ENCODE measurements around the gene FSTL4. TPM values are rescaled to one million over a fixed set of nuclear protein-coding genes. Genes with fewer than 3 reads are reported as not detected.

FSTL4 gene
- total and polyA plus RNA-seq, 2 of the 13 experiments (the other 11 are each of a cell fraction or from before 2014, with no cell fraction given), result 2.1 to 3.0 TPM

- Histone ChIP-seq H3K27ac (ENCODE audit: extremely low read length, insufficient read depth, low read length) (no peak overlapping the region), H3K4me2 (ENCODE audit: low read depth, low read length) (no peak overlapping the region), H3K4me1 (ENCODE audit: insufficient read depth, low read length) (no peaks in the 10 kb centered on the region), H3K9ac (ENCODE audit: insufficient read depth, low read depth, low read length) (no peak overlapping the region), H3K9me3 (ENCODE audit: low read length) (no peaks in the 10 kb centered on the region), H3K27me3 (ENCODE audit: control insufficient read depth in 1 of 2, insufficient read depth in 2 of 2, low read length in 2 of 2) (peaks cover 0 to 4% of the 10 kb centered on the region in 2 experiments; a peak in 1 of 5 replicates), H3K79me2 (ENCODE audit: insufficient read depth, low read length) (no peaks in the 10 kb centered on the region), H3K4me3 (replicated peaks in 1 of 3; ENCODE audit: insufficient read depth in 1 of 3, low read depth in 2 of 3, low read length in 3 of 3) (no peak overlapping the region), H2AFZ (ENCODE audit: low read length) (no peak overlapping the region), H3K36me3 (replicated peaks in 1 of 2; ENCODE audit: control insufficient read depth in 1 of 2, insufficient read depth in 2 of 2, low read length in 2 of 2) (no peaks in the 10 kb centered on the region), H4K20me1 (ENCODE audit: insufficient read depth, low read length) (no peaks in the 10 kb centered on the region)
- FAIRE-seq (no peak), ATAC-seq (no peak), DNase-seq (ENCODE audit: low spot score) (no peak)
- no peak for TF ChIP-seq PRPF4 (IDR thresholded peaks at IDR 0.05; ENCODE audit: low read depth, low read length, poor library complexity, severe bottlenecking)
- no peak for TF ChIP-seq JDP2 (CRISPR knock-in tag; IDR thresholded peaks at IDR 0.05; ENCODE audit: borderline replicate concordance)
- TF ChIP-seq ZNF530 (CRISPR knock-in tag; IDR thresholded peaks at IDR 0.05; ENCODE audit: low read depth), result no peak
- TF ChIP-seq POLR2AphosphoS5 (IDR thresholded peaks at IDR 0.05; ENCODE audit: low read depth, low read length), result no peak
- no peak for TF ChIP-seq ZNF850 (CRISPR knock-in tag; conservative IDR thresholded peaks at IDR 0.05)
- TF ChIP-seq ZFX (CRISPR knock-in tag; IDR thresholded peaks at IDR 0.05; ENCODE audit: low read depth), result no peak
- no TSS peak for BruUV-seq (replicated peaks)
- WGBS (ENCODE audit: low lambda C conversion rate), result 5% methylated on average over 4 of the region's 4 CpGs
- ChIA-PET CTCF (ENCODE audit: low intra/inter-chr PET ratio, low total read pairs) (no interaction called here), POLR2A (no interaction called here)
- in situ Hi-C loops (cut with HindIII; ENCODE audit: extremely low pct_ligation_motif_present, low pct_unique_long_range_greater_than_20kb) (no loop called here), intact Hi-C loops (cut with micrococcal nuclease; ENCODE audit: unreplicated experiment) (no loop called here)
Observed at GRCh38 chr5:133531594-133531993, 80.7 kb downstream of the FSTL4 start.

DNA sequence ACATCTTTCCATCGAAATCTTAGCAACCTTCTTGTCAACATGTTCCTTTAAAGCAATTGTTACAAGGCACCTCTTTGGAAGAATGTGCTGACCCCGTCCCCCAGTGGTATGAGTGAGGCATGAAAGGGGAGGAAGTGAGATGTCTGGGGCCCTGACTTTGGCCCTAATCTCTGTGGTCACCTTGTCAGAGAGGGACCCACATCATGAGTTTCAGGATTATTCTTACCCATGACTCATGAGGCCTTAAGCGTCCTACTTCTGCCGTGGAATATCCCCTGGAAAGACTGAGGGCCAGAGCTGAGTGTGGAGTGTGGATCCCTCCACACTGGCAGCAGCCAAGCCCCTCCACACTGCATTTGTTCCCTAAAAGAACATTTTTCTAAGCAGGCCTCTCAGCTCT, 81.2 kb downstream of the FSTL4 start:
- DNase-seq (ENCODE audit: low spot score) (no peak), ATAC-seq (no peak), FAIRE-seq (no peak)
- Histone ChIP-seq H3K4me2 (ENCODE audit: low read depth, low read length) (no peak overlapping the region), H3K79me2 (ENCODE audit: insufficient read depth, low read length) (no peaks in the 10 kb centered on the region), H3K9me3 (ENCODE audit: low read length) (no peaks in the 10 kb centered on the region), H3K9ac (ENCODE audit: insufficient read depth, low read depth, low read length) (no peak overlapping the region), H3K4me1 (ENCODE audit: insufficient read depth, low read length) (no peaks in the 10 kb centered on the region), H3K4me3 (replicated peaks in 1 of 3; ENCODE audit: insufficient read depth in 1 of 3, low read depth in 2 of 3, low read length in 3 of 3) (no peak overlapping the region), H3K27me3 (ENCODE audit: control insufficient read depth in 1 of 2, insufficient read depth in 2 of 2, low read length in 2 of 2) (peaks cover 2 to 4% of the 10 kb centered on the region in 2 experiments; a peak in 2 of 5 replicates), H2AFZ (ENCODE audit: low read length) (no peak overlapping the region), H3K36me3 (replicated peaks in 1 of 2; ENCODE audit: control insufficient read depth in 1 of 2, insufficient read depth in 2 of 2, low read length in 2 of 2) (no peaks in the 10 kb centered on the region), H4K20me1 (ENCODE audit: insufficient read depth, low read length) (no peaks in the 10 kb centered on the region), H3K27ac (ENCODE audit: extremely low read length, insufficient read depth, low read length) (no peak overlapping the region)
- CTCF ChIA-PET (ENCODE audit: low intra/inter-chr PET ratio, low total read pairs), result no interaction called here
- intact Hi-C loops (cut with micrococcal nuclease; ENCODE audit: unreplicated experiment) (no loop called here), in situ Hi-C loops (cut with HindIII; ENCODE audit: extremely low pct_ligation_motif_present, low pct_unique_long_range_greater_than_20kb) (no loop called here)
- BruUV-seq (replicated peaks), result no TSS peak
- POLR2A ChIA-PET, result no interaction called here
- TF ChIP-seq ZNF672 (CRISPR knock-in tag; IDR thresholded peaks at IDR 0.05) (no peak), GLI4 (CRISPR knock-in tag; IDR thresholded peaks at IDR 0.05; ENCODE audit: borderline replicate concordance) (no peak), ZNF850 (CRISPR knock-in tag; conservative IDR thresholded peaks at IDR 0.05) (no peak), ZNF558 (CRISPR knock-in tag; IDR thresholded peaks at IDR 0.05; ENCODE audit: borderline replicate concordance) (no peak), TCF12 (IDR thresholded peaks at IDR 0.05) (no peak), TCF12 (CRISPR knock-in tag; IDR thresholded peaks at IDR 0.05) (no peak), ZNF75D (CRISPR knock-in tag; IDR thresholded peaks at IDR 0.05; ENCODE audit: borderline replicate concordance) (no peak)
- TF ChIP-seq, protein P1, sequence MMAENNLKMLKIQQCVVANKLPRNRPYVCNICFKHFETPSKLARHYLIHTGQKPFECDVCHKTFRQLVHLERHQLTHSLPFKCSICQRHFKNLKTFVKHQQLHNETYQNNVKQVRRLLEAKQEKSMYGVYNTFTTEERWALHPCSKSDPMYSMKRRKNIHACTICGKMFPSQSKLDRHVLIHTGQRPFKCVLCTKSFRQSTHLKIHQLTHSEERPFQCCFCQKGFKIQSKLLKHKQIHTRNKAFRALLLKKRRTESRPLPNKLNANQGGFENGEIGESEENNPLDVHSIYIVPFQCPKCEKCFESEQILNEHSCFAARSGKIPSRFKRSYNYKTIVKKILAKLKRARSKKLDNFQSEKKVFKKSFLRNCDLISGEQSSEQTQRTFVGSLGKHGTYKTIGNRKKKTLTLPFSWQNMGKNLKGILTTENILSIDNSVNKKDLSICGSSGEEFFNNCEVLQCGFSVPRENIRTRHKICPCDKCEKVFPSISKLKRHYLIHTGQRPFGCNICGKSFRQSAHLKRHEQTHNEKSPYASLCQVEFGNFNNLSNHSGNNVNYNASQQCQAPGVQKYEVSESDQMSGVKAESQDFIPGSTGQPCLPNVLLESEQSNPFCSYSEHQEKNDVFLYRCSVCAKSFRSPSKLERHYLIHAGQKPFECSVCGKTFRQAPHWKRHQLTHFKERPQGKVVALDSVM (CRISPR knock-in tag; IDR thresholded peaks at IDR 0.05), result no peak
- WGBS (ENCODE audit: low lambda C conversion rate), result 17% methylated on average over 1 of the region's 4 CpGs

All from HepG2 (cell line).